HUES64 (cell line): ENCODE measurements around the gene MRPL24.

Experiments used
- H3K27ac ChIP-seq: 2 replicates; pipeline ENCODE4 v1.7.0; 2013; ENCODE audit warnings: low read depth, low read length, inconsistent platforms
- H3K27me3 ChIP-seq: 2 replicates; pipeline ENCODE4 v1.6.1; 2013; ENCODE audit warnings: mild to moderate bottlenecking, low read length; ENCODE audit not compliant: insufficient read depth
- H3K36me3 ChIP-seq: 2 replicates; pipeline ENCODE4 v1.6.1; 2013; ENCODE audit warnings: mild to moderate bottlenecking, low read length; ENCODE audit not compliant: insufficient read depth
- H3K4me1 ChIP-seq: 2 replicates; pipeline ENCODE4 v1.6.1; 2013; ENCODE audit warnings: mild to moderate bottlenecking, low read length, moderate library complexity; ENCODE audit not compliant: insufficient read depth
- H3K4me3 ChIP-seq: 2 replicates; pipeline ENCODE4 v1.5.1; 2013; ENCODE audit warnings: mild to moderate bottlenecking, low read length, moderate library complexity
- H3K9ac ChIP-seq: 2 replicates; pipeline ENCODE4 v1.6.1; 2013; ENCODE audit warnings: mild to moderate bottlenecking, low read depth, low read length
- H3K9me3 ChIP-seq: 2 replicates; pipeline ENCODE4 v1.6.1; 2013; ENCODE audit warnings: low read depth, low read length; ENCODE audit not compliant: insufficient read depth
- WGBS: fragments of 150-250, 120-280 bp; methylation state at CpG from one replicate; pipeline ENCODE4 v1.1.7; 2013; ENCODE audit warnings: missing lambda C conversion rate; 5-methylcytosine and 5-hydroxymethylcytosine counted together

MRPL24 gene

DNA sequence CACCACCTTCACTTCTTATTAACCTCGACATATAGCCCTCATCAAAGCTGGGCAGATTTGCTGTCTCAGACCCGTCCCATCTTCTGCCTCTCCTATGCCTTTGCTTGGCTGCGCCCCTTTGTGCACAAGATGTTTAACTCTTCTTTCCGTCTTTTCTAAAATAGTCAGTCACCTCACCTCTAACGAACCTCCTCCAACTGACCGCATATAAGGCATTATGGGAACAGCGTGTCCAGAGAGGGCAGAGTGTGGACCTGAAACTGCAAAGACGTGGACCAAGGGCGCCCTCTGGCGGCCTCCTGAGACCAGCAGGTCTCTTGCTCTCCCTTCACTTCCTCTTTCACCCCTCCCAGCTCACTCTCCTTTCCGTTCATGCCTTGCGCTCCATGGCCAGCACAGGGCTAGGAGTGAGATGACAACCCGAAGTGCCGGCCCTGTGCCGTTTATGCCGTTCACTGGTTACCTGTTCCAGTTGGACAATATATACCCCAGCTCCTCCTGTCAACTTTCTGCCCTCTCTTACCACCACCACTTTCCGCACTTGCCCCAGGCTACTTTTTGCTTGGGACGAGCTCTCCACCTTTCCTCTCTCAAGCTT is 15.1 kb downstream of the MRPL24 start:
- Histone ChIP-seq H3K27me3 (no peaks in the 10 kb centered on the region), H3K27ac (no peak overlapping the region)

DNA sequence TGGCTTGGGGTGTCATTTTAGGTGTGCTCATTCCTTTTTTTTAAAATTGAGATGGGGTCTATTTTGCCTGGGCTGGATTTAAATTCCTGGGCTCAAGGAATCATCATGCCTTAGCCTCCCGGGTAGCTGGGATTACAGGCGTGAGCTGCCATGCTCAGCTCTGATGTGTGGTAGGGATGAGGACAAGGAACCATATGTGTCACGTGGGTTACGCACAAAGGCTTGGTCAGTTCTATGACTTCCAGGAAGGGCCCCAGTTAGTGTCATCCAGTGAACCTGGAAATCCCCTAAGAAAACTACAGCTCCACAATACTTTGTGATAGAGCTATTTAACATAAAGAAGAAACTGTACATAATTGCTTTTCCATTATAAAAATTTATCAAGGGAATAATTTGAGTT is 19.4 kb downstream of the MRPL24 start:
- H3K27me3 ChIP-seq = no peaks in the 10 kb centered on the region
- H3K36me3 ChIP-seq = peaks cover 44% of the 10 kb centered on the region
- peaks cover 11% of the 10 kb centered on the region; the same call in 1 of the 2 replicates for H3K4me1 ChIP-seq
- H3K9me3 ChIP-seq = no peaks in the 10 kb centered on the region
- no peak overlapping the region for H3K9ac ChIP-seq
- no peak overlapping the region for H3K27ac ChIP-seq
- WGBS = 98% methylated on average over 4 of the region's 4 CpGs
- H3K4me3 ChIP-seq = no peak overlapping the region

More for the DNA sequence above, 15.1 kb downstream of the MRPL24 start:
- Histone ChIP-seq H3K4me1 (peaks cover 17% of the 10 kb centered on the region; the same call in 1 of the 2 replicates), H3K4me3 (peak overlapping the region; percentile 71), H3K36me3 (peaks cover 44% of the 10 kb centered on the region), H3K9ac (no peak overlapping the region), H3K9me3 (no peaks in the 10 kb centered on the region)
- 20% methylated on average over 18 of the region's 18 CpGs for WGBS

DNA sequence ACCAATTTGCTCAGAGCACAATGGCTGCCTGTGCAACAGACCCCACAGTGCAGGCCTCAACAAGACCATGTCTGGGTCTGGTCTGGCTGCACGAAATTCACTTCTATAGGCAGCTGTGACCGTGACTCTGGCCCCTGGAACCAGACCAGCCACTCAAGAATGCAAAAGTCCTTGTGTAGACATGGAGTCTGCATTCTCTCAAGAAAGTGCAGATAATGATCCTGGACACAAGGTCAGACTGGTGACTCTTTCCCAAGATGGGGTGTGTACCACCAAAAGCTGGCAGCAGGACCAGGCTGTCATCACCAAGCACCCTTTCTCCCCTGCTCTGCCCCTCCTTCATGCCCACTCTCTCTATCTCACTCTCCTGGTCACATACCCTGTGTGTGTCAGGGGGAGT is 19.8 kb downstream of the MRPL24 start:
- Histone ChIP-seq H3K27me3 (no peaks in the 10 kb centered on the region), H3K36me3 (peaks cover 44% of the 10 kb centered on the region), H3K4me1 (peaks cover 9% of the 10 kb centered on the region; the same call in 1 of the 2 replicates), H3K27ac (no peak overlapping the region), H3K4me3 (no peak overlapping the region), H3K9ac (no peak overlapping the region), H3K9me3 (no peaks in the 10 kb centered on the region)
- WGBS = 90% methylated on average over 2 of the region's 2 CpGs

DNA sequence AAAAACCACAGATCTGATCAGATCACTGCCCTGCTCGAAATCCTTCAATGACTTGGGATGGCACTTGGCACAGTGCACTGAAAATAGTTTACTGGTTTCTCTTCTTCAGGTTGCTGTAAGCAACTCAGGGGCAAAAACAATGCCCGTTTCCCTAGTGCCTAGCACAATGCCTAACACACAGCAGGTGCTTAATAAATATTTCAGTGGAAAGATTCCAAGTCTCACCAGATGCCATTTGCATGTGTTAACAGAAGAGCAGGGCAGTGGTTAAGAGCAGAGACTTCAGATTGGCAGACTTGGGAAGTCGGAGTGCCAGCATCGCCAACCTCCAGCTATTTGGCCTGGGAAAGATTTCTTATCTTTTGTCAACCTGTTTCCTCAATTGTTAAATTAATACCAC is 23.5 kb downstream of the MRPL24 start:
- Histone ChIP-seq H3K27me3 (no peaks in the 10 kb centered on the region), H3K9ac (no peak overlapping the region), H3K4me1 (peaks cover 3% of the 10 kb centered on the region), H3K9me3 (no peaks in the 10 kb centered on the region), H3K27ac (no peak overlapping the region), H3K4me3 (no peak overlapping the region), H3K36me3 (peaks cover 17% of the 10 kb centered on the region)
- WGBS = 88% methylated on average over 4 of the region's 4 CpGs

DNA sequence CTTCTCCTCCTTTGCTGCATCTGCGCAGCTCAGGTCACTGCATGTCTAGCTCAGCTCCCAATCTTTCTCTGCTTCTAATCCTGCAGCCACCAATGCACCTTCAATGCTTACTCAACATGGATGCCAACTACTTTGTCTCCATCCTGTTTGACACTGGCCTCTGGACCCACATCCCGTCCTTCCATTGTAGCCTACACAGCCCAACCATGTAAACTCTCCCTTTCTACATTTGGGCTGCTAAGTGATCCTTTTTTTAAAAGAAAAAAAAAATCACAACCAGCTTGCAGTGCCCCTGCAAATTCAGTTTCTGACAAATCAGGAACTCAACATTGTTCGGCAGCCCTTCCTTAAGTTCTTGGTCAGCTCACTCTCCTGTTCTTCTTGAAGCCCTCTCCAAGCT is 26.1 kb downstream of the MRPL24 start:
- no peaks in the 10 kb centered on the region for H3K9me3 ChIP-seq
- no peak overlapping the region for H3K27ac ChIP-seq
- no peaks in the 10 kb centered on the region for H3K36me3 ChIP-seq
- peaks cover 19% of the 10 kb centered on the region for H3K4me1 ChIP-seq
- WGBS = 88% methylated on average over 3 of the region's 3 CpGs
- H3K27me3 ChIP-seq = no peaks in the 10 kb centered on the region
- no peak overlapping the region for H3K9ac ChIP-seq
- H3K4me3 ChIP-seq = no peak overlapping the region

DNA sequence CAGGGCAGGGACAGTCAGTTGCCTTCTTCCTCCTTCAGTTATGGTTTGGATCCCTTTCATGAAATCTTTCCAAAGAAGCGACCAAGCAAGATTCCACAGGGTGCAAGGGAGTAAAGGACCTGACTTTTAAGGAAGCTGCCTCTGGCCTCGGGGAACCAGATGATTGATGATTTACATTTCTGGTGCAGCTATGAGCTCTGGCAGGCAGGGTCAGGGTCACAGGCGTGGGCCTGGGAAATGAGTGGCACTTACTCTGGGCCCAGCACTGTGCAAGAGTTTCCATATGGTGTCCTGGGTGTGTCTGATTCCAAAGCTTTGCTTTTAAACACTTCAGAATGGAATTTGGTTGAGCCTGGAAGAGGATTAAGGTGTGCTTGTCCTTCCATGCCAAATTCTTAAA is 28.3 kb downstream of the MRPL24 start:
- Histone ChIP-seq H3K27ac (no peak overlapping the region), H3K9me3 (no peaks in the 10 kb centered on the region), H3K4me1 (peaks cover 39% of the 10 kb centered on the region), H3K36me3 (no peaks in the 10 kb centered on the region), H3K4me3 (no peak overlapping the region), H3K27me3 (no peaks in the 10 kb centered on the region), H3K9ac (no peak overlapping the region)
- WGBS = 73% methylated on average over 3 of the region's 3 CpGs

DNA sequence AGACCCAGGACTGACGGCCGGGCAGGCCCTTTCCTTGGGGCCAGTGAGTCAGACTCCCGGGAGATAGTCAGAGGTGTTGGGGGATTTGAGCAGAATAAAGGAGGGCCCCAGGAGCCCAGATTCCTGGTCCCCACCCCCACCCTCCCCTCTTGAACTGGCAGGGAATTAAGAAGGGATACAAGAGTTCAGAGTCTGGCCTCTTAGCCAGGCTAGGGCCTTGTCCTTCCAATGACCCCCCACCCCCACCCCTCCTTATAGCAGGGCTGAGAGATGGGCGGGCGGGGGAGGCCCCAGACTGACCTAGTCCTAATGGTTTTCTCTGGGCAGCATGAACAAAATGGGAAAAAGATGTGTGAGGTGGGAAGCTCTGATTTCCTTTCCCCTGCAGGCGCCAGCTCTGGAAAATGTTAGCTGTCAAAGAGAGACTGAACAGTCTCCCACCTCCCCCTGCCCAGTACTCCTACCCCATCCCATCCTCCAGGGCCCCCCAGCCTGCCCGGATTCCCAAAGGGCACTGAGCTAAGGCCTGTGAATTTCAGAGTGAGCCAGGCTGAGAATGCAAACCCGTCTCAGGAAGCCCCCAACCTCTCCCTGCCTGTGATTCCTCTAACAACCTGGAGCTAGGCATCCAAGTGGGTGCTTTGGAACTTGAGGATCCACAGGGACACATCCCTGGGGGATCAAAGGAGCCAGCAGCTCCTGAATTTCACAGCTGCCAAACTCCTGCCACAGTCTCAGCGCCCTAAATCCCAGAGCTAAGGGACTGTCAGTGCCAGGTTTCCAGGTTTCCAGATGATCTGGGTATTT is 29.7 kb downstream of the MRPL24 start:
- H3K4me3 ChIP-seq = no peak overlapping the region
- peak overlapping the region; percentile 59 for H3K27ac ChIP-seq
- peak overlapping the region; percentile 21; the same call in 1 of the 2 replicates for H3K9ac ChIP-seq
- no peaks in the 10 kb centered on the region for H3K9me3 ChIP-seq
- H3K36me3 ChIP-seq = no peaks in the 10 kb centered on the region
- peaks cover 46% of the 10 kb centered on the region for H3K4me1 ChIP-seq
- 42% methylated on average over 9 of the region's 9 CpGs for WGBS
- H3K27me3 ChIP-seq = no peaks in the 10 kb centered on the region

DNA sequence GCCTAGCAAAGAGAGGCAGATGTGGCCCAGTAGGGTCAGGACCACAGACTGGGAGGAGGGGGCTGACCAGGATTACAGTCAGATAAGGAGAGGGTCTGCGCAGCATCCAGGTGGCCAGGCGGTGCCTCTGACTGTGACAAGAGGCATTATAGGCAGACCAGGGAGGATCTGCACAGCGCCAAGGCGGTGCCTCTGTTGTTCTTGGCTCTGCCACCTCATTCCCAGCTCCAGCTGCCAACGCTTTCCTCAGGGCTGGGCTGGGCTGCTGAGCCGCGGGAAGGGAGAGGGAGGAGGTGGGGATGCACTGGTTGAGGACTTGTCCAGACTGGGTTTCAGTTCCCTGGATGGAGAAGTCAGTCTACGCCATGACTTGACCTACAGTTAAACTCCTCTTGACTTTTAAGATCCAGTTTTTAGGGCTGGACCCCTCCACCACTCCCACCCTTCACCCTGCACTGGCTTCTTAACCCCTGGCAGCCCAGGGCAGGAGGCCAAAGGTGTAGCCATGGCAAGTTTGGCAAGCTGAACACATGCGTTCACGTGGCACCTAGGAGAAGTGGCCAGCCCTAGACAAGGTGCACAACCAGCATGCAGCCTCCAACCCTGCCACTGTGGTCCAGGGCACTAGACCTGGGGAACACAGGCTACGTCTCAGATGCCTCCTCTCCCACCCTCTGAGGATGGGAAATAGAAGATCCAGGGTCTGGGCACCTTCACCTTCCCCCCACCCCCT is 31.0 kb downstream of the MRPL24 start:
- WGBS = 84% methylated on average over 10 of the region's 11 CpGs
- H3K9me3 ChIP-seq = no peaks in the 10 kb centered on the region
- H3K9ac ChIP-seq = no peak overlapping the region
- no peaks in the 10 kb centered on the region for H3K36me3 ChIP-seq
- H3K4me1 ChIP-seq = peaks cover 46% of the 10 kb centered on the region
- H3K27ac ChIP-seq = no peak overlapping the region
- H3K27me3 ChIP-seq = peaks cover 3% of the 10 kb centered on the region; the same call in 1 of the 2 replicates
- H3K4me3 ChIP-seq = no peak overlapping the region

DNA sequence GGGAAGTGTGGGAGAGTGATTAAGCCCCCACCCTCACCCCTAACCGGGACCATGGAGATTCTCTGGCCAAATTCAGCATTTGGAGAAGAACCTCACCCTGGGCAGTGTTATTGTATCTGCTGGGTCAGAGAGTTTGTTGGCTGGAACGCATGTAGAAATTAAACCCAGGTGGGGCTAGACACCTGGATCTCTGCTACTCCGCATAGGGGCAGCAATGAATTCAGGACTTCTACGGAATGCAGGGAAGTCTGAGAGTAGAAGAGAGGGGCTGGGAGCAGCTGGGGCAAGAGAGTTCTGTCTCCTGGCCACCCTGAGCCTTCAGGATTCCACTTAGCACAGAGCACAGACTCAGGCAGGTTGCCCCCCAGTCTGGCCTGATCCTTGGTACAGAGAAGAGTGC is 31.9 kb downstream of the MRPL24 start:
- H3K36me3 ChIP-seq = no peaks in the 10 kb centered on the region
- H3K4me1 ChIP-seq = peaks cover 51% of the 10 kb centered on the region
- H3K9ac ChIP-seq = no peak overlapping the region
- WGBS = 42% methylated on average over 3 of the region's 4 CpGs
- H3K27ac ChIP-seq = peak overlapping the region; percentile 94; the same call in 1 of the 2 replicates
- H3K9me3 ChIP-seq = no peaks in the 10 kb centered on the region
- peak overlapping the region; percentile 10; the same call in 1 of the 2 replicates for H3K4me3 ChIP-seq
- H3K27me3 ChIP-seq = peaks cover 12% of the 10 kb centered on the region

DNA sequence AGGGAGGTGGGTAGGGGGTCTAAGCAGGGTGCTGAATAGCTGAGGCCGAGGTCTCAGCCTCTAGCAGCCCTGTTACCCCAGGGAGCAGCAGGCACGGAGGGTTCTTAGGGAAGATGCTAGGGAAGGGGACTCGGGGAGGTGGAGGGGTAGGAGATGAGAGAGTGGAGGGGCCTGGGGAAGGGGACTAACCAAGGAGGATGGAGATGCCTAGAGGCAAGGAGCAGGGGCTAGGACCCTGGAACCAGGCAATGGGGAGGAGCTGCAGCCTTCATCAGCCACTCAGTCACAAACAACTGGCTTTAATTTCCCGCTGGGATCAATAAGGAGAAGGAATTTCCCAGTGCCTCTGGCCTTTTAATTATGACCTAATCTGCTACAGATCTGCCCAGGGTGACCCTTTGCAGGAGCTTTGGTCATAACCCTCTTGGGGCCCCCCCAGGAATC is 32.6 kb downstream of the MRPL24 start:
- no peaks in the 10 kb centered on the region for H3K9me3 ChIP-seq
- H3K27me3 ChIP-seq = peaks cover 16% of the 10 kb centered on the region
- H3K4me3 ChIP-seq = peak overlapping the region; percentile 71
- H3K27ac ChIP-seq = peak overlapping the region; percentile 94
- H3K4me1 ChIP-seq = peaks cover 59% of the 10 kb centered on the region
- no peaks in the 10 kb centered on the region for H3K36me3 ChIP-seq
- H3K9ac ChIP-seq = peak overlapping the region; percentile 58
- 5% methylated on average over 4 of the region's 4 CpGs for WGBS
